AG20443 (cell line): ENCODE data around the gene OPA1.

Experiments used
- DNase-seq: peaks from one replicate; pipeline ENCODE4 v3.0.0; 2012; ENCODE audit warnings: low spot score, mixed read lengths

The OPA1 gene

DNA sequence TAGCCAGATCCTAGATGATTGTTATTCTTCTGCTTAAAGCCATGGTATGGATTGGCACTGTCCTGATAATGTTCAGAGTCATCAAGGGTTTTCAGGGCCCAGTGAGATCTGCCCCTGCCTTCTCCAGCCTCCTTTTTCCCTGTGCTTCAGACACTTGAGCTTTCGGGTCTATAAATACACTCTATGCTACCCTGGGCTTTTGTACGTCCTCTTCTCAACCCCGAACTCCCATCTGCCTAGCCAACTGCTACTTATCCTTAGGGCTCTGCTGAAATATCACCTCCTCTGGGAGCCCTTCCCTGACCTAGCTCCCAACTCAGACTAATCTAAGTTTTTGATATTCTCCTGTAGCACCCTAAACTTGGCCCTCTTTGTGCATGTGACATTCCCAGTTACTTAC, 115.3 kb downstream of the OPA1 start:
- DNase-seq, result no peak

DNA sequence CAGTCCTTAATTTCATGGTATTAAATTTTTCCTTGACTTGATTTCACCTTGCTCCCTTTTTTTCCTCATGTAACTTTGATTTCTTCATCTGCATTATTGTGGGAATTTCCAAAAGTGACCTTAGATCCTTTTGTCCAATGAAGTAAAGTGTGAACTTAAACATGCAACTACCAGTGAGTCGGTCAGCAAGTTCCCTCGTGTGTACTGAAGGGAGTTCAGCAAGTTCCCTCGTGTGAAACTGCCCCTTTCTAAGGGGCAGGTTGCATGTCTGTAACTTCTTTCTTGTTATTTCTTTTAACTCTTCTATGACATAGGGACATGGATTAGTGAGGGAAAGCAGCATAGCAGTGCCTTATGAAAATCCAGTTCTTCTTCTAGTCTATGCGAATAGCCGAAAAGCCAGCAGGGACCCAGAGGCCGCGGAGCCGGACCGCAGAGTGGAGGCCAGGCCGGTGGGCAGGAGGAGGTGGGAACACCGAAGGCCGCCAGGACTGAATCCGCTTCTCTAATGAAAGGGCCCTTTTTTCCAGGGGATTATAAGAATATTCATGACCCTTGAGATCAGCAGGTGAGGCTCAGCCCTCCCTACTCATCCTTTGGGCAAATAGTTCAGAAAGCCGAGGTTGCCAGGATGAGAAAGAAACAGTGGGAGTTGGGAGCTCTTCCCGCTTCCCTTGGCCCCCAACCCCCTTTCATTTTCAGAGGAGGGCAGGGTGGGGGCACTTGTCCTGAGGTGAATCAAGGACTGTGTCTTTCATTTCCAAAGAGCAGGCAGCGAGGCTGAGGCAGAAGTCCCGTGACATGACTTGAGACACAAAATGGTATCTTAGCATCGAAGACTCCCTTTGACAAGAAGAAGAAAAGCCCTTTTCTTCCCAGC, 117.5 kb downstream of the OPA1 start:
- DNase-seq, result no peak

DNA sequence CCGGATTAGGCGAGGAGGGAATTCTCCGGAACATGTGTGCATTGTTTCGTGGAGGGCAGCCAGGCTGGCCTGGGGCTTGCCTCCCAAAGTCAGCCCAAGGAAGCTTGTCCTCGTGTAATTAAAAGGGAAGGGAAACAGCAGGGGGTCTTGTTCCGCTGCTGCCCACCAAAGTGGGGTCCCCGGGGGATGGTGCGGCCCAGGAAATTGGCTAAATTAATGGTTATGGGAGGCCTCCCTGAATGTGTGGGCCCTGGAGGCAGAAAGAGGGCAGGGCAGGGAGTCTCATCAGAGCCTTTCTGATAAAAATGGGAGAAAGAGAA, 118.1 kb downstream of the OPA1 start:
- no peak for DNase-seq

DNA sequence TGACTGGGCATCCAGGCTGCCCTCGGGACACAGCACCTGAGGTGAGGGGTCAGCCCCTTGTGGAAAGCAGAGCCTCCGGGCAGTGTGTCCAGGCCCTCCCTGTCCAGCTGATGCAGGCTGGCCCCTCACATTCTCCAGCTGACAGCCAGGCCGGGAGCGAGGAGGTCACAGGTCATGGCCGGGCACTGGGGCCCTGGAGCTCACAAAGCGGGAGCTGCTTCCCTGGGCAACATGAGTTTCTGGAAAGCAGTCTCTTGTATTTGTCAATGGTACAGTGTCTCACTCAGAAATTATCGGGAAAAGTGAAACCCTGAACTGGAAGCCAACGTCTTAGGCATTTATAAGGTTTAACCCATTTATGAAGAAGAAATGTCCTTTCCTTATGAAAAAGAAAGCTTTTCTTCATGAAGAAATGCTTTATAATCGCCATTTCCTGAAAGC, 118.5 kb downstream of the OPA1 start:
- no peak for DNase-seq

DNA sequence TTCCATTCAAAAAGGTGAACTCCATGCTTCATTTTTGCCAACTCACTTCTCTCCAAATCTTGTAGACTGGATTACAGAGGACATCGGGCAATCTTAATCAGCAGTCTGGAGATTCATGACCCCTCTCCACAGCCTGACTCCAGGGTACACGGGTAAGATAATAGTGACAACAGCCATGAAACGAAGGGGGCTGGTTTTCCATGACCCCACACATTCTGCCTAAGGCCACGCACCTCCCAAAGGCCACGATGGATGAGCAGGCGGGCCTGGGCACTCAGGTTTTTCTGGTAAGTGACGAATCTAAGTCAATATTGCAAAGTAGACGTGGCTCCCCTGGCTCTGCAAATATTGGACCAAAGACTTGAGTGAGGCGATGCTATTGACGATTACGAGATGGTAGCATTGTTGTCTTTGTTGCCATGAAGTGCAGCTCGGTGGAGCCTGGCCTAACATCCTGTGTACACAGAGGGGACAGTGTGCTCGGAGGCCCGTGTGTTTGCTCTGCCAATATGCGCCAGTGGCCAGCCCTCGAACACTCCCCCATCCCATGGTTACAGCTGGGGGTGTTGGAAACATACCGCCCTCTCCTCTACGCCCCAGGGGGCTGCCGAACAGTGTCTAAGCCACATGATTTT, 119.1 kb downstream of the OPA1 start:
- DNase-seq, result no peak

DNA sequence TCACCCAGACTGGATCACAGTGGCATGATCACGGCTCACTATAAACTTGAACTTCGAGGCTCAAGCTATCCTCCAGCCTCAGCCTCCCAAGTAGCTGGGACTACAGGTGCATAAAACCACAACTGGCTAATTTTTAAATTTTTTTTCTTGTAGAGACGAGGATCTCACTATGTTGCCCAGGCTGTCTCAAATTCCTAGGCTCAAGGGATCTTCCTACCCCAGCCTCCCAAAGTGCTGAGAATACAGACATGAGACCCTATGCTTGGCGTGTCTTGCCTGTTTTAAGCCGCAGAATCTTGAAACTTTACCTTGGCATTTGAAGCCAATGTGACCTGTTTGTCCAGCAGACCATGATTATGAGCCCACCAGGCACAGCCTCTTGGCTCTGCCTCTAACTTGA, 119.9 kb downstream of the OPA1 start:
- no peak for DNase-seq

DNA sequence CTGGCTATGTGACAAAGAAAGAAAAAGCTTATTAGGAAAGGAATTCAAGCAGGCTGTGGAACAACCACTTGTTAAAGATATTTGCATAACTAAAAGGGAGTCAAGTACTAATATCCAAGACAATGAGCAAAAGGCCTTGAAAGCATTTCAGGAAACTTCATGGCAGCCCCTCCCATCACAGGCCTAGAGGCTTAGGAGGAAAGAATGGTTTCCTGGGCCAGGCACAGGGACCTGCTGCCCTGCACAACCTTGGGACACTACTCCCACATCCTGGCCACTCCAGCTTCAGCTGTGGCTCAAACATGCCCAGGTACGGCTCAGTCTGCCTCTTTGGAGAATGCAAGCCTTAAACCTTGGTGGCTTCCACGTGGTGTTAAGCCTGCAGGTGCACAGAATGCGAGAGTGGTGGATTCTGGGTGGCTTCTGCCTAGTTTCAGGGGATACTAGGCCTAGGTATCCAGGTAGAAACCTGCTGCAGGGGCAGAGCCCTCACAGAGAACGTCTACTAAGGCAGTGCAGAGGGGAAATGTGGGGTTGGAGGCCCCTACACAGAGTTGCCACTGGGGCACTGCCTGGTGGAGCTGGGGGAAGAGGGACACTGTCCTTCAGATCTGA, 121.6 kb downstream of the OPA1 start:
- no peak for DNase-seq

DNA sequence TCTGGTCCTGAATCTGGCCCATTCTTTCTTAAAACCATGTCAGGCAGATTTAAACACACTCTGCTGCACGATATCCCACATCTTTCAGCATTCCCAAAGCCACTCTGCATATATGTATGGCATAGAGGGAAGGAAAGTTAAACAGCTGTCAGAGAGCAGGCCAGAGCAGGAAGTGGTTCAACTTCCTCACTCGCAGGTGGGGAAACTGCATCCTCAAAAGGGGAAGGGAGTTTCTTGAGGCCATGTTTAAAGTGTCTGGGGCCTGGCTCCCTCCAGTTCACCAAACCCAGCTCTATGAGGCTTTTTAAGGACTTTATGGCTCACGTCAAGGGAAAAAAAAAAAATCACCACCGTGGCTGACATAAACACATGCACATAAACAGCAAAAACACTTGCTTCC, 123.1 kb downstream of the OPA1 start:
- DNase-seq, result no peak

DNA sequence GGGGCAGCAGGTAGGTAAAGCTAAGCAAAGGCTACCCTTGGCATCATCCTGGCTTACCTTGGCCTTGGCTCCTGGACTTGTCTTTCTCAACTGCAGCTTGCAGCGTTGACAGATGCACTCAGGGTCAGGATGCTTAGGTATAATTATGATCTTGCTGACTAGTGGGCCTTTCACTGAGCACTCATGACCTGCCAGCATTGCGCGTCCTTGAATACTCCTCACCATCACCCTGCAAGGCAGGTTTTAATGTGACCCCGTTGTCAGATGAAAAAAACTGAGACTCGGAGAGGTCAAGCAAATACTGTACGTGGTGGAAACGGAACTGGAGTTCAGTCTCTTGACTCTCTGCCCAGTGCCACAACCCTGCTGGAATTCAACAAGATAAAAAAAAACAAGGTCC, 126.7 kb downstream of the OPA1 start:
- no peak for DNase-seq

DNA sequence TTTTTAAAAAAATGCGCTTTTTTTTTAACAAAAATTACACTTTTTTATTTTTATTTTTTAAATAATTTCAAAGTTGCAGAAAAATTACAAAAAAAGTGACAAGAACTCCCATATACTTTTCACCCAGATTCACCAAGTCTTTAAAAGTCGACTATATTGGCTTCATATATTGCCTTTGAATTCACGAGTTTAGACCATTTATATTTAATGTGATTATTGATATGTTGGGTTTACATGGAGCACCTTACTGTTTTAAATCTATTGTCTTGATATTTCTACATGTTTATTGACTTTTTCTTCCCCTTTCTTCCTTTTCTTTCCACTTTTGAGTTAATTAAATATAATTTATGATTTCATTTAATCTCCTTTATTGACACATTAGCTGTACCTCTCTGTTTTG, 127.2 kb downstream of the OPA1 start:
- no peak for DNase-seq

DNA sequence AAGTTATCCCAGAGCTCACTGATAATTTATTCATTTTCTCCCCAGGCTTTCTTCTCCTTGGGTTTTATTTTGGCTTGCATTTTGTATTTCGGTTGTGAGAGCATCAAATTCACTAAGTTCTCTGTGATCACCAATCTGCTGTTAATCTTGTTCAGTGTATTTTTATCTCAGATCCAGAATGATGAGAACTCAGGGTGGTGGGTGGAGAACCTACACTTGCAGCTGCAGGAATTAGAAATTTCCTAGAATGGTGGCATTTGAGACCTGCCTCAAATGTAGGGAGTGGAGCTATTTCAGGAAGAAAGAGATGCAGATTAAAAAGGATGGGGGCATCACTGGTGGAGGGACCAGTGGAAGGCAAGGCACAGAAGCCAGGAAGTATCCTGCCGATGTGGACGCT, 129.6 kb downstream of the OPA1 start:
- DNase-seq, result no peak

DNA sequence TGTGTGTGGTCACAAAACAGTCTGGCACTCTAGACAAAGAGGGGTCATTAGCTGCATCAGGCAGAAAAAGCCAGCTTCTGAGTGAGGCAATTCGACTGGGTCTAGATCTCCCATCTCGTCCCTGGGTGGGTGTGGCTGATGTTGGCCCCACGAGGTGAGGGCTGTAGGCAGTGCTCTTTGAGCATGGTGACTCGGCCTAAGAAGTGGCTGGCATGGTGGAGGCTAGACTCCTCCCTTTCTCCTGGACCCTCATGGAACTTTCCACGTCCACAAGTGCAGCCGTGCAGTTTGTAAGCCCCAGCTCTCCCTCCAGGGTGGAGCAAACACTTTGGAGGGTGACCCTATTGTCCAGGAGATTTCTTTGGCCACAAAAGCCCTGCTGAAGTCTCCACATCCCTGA, 134.1 kb downstream of the OPA1 start:
- no peak for DNase-seq

DNA sequence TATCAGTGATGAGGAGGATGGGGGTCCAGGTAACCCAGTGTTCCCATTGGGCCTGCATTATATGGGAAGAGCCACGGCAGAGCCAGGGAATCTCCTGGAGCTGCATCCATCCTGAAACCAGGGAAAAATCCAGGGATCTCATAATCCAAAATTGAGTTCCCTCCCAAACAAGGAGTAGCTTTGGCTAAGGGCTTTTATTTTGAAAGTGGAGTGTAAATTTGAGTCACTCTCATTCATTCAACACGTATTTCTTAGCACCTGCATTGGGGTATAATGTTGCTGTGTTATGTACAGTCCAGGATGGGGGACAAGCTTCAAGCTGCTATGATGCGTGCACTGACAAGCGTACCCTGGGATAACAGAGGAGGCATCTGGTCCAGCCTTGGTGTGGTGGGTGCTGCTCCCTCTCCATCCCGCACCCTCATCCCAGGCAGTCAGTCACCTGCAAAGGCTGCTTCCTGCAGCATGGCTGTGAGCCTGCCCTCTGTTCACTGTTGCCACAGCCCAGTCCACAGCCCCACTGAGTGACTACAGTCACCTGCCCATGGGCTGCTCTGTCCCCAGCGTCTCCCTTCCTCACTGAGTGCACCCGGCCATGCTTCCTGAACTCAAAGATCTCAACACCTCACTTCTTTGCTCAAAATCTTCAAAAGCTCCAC, 135.6 kb downstream of the OPA1 start:
- no peak for DNase-seq

DNA sequence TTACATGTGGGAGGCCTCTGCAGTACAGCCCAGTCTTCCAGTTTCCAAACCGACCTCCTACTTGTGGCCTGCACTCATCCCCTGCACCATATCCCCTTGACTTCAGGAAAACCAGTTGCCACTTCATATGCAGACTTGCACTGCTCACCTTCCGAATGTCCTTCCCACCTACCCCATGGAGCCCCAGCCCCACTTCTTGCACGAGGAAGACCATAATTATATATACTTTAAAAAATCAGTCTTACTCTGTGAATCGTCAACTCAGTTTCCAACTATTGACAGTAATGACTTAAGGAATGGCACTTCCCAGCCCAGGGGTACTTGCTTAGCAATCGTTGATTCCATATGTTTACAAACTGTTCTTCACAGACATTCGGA, 136.1 kb downstream of the OPA1 start:
- DNase-seq, result no peak

DNA sequence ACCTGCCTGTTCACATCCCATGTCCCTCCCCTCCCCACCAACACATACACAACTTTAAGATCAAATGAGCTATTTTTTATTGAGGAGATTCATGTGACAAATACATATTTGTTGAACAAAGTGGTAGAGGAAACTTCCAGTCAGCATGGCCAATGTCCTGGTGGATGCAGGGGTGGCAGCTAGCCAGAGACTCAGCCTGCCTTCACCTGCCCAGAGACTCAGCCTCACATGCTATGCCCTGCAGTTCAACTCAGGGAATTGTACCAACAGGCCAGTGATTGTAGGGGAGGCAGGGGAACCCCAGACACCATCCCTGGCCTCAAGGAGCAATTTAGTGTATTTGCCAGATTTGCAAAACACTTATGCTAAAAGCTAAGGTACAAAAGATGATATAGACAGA, 136.6 kb downstream of the OPA1 start:
- DNase-seq, result no peak

DNA sequence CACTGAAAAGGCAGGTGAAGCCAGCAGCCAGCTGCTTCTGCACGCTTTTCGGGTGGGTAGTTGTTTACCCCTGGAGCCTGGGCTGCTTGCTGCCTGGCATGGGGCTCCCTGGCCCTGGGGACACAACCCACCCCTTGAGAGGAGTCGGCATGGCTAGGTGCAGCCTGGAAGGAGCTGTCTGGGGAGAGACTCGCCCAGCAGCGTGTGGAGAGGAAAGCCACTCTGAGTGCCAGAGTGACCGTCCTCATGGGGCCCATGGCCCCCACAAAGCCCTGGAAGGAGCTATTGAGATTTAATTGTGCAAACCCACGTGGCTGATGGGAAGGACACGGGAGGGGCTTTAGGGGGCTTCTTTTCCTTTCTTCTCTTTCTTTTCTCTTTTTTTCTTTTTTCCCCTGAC, 137.5 kb downstream of the OPA1 start:
- DNase-seq, result no peak

DNA sequence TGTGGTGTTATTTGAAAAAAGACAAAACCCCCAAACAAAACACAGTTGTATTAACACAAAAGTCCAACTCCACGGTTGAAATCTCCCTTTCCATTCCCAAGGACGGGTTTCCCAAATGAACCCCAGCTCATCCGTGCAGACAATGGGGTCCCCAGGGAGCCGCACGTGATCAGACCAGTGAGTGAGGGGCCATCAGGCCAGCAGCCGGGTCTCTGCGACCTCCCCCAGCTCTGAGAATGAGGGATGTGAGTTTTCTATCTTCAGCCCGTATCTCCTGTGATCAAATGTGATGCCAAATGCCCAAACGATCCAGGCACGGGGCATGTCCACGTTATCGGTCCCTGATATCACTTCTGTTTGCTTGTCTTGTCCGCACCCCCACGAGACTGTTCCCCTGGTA, 138.0 kb downstream of the OPA1 start:
- DNase-seq, result no peak

DNA sequence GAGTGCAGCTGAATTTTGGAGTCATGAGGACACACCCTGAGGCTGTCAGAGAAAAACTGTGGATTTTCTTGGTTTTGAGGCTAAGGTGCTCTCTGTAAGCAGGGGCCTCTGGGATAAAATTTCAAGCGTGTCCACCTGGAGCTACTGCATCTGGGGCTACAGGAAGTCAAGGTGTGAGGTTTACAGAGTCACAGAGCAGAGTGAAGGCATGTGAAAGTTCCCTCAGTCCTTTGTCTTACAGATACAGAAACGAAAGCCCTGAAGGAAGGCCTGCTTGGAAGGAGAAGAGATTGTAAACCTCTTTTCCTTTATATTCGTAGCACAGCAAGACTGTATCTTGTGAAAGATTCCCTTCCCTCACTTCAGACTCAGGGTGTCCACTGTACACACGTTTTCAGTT, 138.6 kb downstream of the OPA1 start:
- DNase-seq, result no peak

DNA sequence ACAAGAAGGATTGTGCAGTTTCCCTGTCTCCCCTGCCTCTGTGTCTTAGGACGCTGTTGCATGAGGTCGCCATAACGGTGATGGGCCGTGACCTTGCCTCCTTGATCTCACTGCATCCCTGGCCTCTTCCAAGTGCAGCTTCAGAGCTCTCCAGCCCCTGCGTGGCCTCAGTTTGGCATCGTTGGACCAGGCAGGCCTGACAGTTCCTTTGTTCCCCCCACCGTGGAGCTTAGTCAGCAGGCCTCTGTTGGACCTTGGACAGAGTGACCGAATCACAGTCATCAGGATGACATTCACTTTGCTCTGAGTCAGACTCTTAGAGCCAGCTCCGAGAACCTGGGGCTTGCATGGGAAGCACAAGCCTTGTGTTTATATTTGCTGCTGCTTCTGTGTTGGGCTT, 139.4 kb downstream of the OPA1 start:
- peak; percentile 91 for DNase-seq

DNA sequence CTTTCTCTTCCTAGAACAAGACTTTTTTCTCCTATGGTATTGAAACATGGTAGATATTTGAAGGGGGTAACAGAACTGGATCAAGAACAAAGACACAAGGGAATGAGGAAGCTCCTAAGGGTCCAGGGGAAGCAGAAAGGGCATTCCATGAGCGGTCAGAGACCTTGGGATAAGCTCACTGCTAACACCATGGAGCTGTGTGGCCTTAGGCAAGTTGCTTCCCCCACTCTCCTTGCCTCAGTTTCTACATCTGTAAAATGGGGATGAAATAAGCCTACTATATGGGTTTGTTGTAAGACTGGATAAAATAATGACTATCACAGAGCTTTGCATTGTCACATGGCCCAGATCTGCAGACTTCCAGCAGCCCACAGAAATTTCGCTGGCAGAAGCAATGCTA, 139.8 kb downstream of the OPA1 start:
- DNase-seq, result no peak

DNA sequence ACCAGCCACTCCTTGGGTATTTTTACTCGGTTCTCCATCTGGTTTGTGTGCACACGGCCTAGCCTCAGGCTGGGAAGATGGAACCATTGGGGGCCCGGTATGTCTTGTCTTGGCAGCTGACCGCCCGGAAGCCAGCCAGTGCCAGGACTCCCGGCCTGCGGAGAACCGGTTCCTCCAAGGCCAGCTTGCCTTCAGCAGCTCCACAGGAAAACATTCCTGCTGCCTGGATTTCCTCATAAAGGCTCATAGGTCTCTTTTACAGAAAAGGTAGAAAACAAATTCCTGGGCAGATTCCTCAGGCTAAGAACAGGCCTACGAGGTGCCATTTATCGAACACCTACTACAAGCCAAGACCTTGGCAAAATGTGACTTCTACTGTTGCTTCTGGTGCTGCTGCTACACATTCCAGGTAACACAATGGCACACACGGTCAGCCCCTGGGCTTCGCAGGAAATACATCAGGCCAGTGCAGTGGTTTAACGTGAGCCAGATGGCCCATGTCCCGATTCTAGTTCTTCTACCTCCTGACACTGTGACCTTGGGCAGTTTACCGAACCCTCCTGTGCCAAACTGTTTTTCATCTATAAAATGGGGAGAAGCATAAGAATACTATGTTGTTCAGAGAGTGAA, 141.8 kb downstream of the OPA1 start:
- DNase-seq, result no peak

DNA sequence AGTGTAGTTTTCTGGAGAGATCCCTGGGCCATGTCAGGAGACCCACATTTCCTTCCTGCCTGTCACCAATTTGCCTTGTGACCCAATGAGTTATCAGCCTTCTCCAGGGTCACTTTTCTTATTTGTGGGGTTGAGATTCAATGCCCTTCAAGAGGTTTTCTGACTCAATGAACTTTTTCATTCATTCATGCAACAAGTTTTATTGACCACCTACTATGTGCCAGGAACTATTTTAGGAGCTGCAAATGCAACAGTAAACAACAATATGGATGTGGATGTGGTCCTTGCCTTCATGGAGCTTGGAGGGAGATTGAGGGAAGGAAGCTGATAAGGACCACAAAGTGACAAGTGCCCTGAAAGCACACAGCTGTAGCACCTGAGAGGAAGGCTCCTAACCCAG, 142.8 kb downstream of the OPA1 start:
- no peak for DNase-seq

DNA sequence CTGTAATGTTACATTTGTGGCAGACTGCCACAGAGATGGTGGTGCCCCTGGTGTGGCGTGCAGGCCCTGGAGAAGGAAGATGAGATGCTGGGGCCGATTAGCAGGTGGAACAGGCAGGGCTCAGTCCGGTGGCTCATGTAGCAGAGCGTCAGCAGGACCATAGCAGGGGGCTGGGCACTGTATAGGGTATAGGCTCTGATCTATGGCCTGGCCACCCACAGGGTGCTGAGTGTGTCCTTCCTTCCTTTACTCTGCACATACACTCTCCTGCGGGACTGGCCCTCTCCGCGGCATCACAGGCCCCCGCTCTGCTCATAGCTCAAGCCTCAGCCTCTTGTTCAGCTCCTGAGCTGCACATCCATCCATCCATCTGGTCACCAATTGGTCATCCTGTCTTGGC, 143.6 kb downstream of the OPA1 start:
- DNase-seq, result no peak
